ENCODE results near the gene OSBPL6.
"Not testable (repeated sequence)": the region's sequence is repeated elsewhere in the genome, so short reads cannot be mapped to it uniquely, and the experiment has no call there.

The OSBPL6 gene

GRCh38 chr2:178309541-178309940, 115.2 kb downstream of the OSBPL6 start:
- H3K27ac ChIP-seq (ENCODE audit: low read depth in 2 of 2, low read length in 2 of 2), result no peak overlapping the region
- no peak overlapping the region for H3K4me3 ChIP-seq (ENCODE audit: low read length in 2 of 2)
- H3K27me3 ChIP-seq (ENCODE audit: control insufficient read depth in 2 of 2, insufficient read depth in 2 of 2, low read length in 2 of 2), result no peaks in the 10 kb centered on the region
- no peaks in the 10 kb centered on the region for H3K4me1 ChIP-seq (ENCODE audit: control insufficient read depth in 2 of 2, insufficient read depth in 2 of 2, low read length in 2 of 2)
- no peaks in the 10 kb centered on the region for H3K36me3 ChIP-seq (ENCODE audit: control insufficient read depth in 2 of 2, insufficient read depth in 2 of 2, low read length in 2 of 2)
- no peak overlapping the region for H3K9ac ChIP-seq (ENCODE audit: low read depth in 1 of 2, low read length in 2 of 2)
- H3K9me3 ChIP-seq (ENCODE audit: control insufficient read depth in 2 of 2, low read length in 2 of 2), result no peaks in the 10 kb centered on the region

GRCh38 chr2:178315078-178315477, 120.8 kb downstream of the OSBPL6 start:
- Histone ChIP-seq H3K4me3 (ENCODE audit: low read length in 2 of 2) (no peak overlapping the region), H3K9ac (ENCODE audit: low read depth in 1 of 2, low read length in 2 of 2) (no peak overlapping the region), H3K36me3 (ENCODE audit: control insufficient read depth in 2 of 2, insufficient read depth in 2 of 2, low read length in 2 of 2) (no peaks in the 10 kb centered on the region), H3K9me3 (ENCODE audit: control insufficient read depth in 2 of 2, low read length in 2 of 2) (no peaks in the 10 kb centered on the region), H3K27me3 (ENCODE audit: control insufficient read depth in 2 of 2, insufficient read depth in 2 of 2, low read length in 2 of 2) (no peaks in the 10 kb centered on the region), H3K4me1 (ENCODE audit: control insufficient read depth in 2 of 2, insufficient read depth in 2 of 2, low read length in 2 of 2) (peaks cover 0 to 2% of the 10 kb centered on the region in 2 donors), H3K27ac (ENCODE audit: low read depth in 2 of 2, low read length in 2 of 2) (no peak overlapping the region)

GRCh38 chr2:178315488-178315948, 121.2 kb downstream of the OSBPL6 start:
- H3K9ac ChIP-seq (ENCODE audit: low read depth in 1 of 2, low read length in 2 of 2), result no peak overlapping the region
- no peaks in the 10 kb centered on the region for H3K27me3 ChIP-seq (ENCODE audit: control insufficient read depth in 2 of 2, insufficient read depth in 2 of 2, low read length in 2 of 2)
- peaks cover 0 to 2% of the 10 kb centered on the region in 2 donors for H3K4me1 ChIP-seq (ENCODE audit: control insufficient read depth in 2 of 2, insufficient read depth in 2 of 2, low read length in 2 of 2)
- H3K9me3 ChIP-seq (ENCODE audit: control insufficient read depth in 2 of 2, low read length in 2 of 2), result no peaks in the 10 kb centered on the region
- no peak overlapping the region for H3K4me3 ChIP-seq (ENCODE audit: low read length in 2 of 2)
- no peaks in the 10 kb centered on the region for H3K36me3 ChIP-seq (ENCODE audit: control insufficient read depth in 2 of 2, insufficient read depth in 2 of 2, low read length in 2 of 2)
- H3K27ac ChIP-seq (ENCODE audit: low read depth in 2 of 2, low read length in 2 of 2), result no peak overlapping the region

- Histone ChIP-seq H3K9me3 (ENCODE audit: control insufficient read depth in 2 of 2, low read length in 2 of 2) (no peaks in the 10 kb centered on the region), H3K4me1 (ENCODE audit: control insufficient read depth in 2 of 2, insufficient read depth in 2 of 2, low read length in 2 of 2) (peaks cover 0 to 2% of the 10 kb centered on the region in 2 donors), H3K27ac (ENCODE audit: low read depth in 2 of 2, low read length in 2 of 2) (no peak overlapping the region), H3K36me3 (ENCODE audit: control insufficient read depth in 2 of 2, insufficient read depth in 2 of 2, low read length in 2 of 2) (no peaks in the 10 kb centered on the region), H3K4me3 (ENCODE audit: low read length in 2 of 2) (no peak overlapping the region), H3K27me3 (ENCODE audit: control insufficient read depth in 2 of 2, insufficient read depth in 2 of 2, low read length in 2 of 2) (no peaks in the 10 kb centered on the region), H3K9ac (ENCODE audit: low read depth in 1 of 2, low read length in 2 of 2) (no peak overlapping the region)
These were observed 123.5 kb downstream of the OSBPL6 start for GRCh38 chr2:178317811-178318210.

- no peaks in the 10 kb centered on the region for H3K9me3 ChIP-seq (ENCODE audit: control insufficient read depth in 2 of 2, low read length in 2 of 2)
- no peaks in the 10 kb centered on the region for H3K27me3 ChIP-seq (ENCODE audit: control insufficient read depth in 2 of 2, insufficient read depth in 2 of 2, low read length in 2 of 2)
- no peak overlapping the region for H3K27ac ChIP-seq (ENCODE audit: low read depth in 2 of 2, low read length in 2 of 2)
- no peak overlapping the region for H3K9ac ChIP-seq (ENCODE audit: low read depth in 1 of 2, low read length in 2 of 2)
- no peaks in the 10 kb centered on the region for H3K36me3 ChIP-seq (ENCODE audit: control insufficient read depth in 2 of 2, insufficient read depth in 2 of 2, low read length in 2 of 2)
- H3K4me3 ChIP-seq (ENCODE audit: low read length in 2 of 2), result no peak overlapping the region
- H3K4me1 ChIP-seq (ENCODE audit: control insufficient read depth in 2 of 2, insufficient read depth in 2 of 2, low read length in 2 of 2), result peaks cover 0 to 2% of the 10 kb centered on the region in 2 donors
These were observed 125.8 kb downstream of the OSBPL6 start for GRCh38 chr2:178320011-178320585.

- Histone ChIP-seq H3K36me3 (ENCODE audit: control insufficient read depth in 2 of 2, insufficient read depth in 2 of 2, low read length in 2 of 2) (no peaks in the 10 kb centered on the region), H3K9ac (ENCODE audit: low read depth in 1 of 2, low read length in 2 of 2) (no peak overlapping the region), H3K4me3 (ENCODE audit: low read length in 2 of 2) (no peak overlapping the region), H3K27me3 (ENCODE audit: control insufficient read depth in 2 of 2, insufficient read depth in 2 of 2, low read length in 2 of 2) (no peaks in the 10 kb centered on the region), H3K9me3 (ENCODE audit: control insufficient read depth in 2 of 2, low read length in 2 of 2) (no peaks in the 10 kb centered on the region), H3K27ac (ENCODE audit: low read depth in 2 of 2, low read length in 2 of 2) (no peak overlapping the region), H3K4me1 (ENCODE audit: control insufficient read depth in 2 of 2, insufficient read depth in 2 of 2, low read length in 2 of 2) (peaks cover 0 to 2% of the 10 kb centered on the region in 2 donors)
These were observed 127.8 kb downstream of the OSBPL6 start for GRCh38 chr2:178322068-178322467.

- not testable (repeated sequence) for H3K4me3 ChIP-seq (ENCODE audit: low read length in 2 of 2); H3K9ac ChIP-seq (ENCODE audit: low read depth in 1 of 2, low read length in 2 of 2); H3K27ac ChIP-seq (ENCODE audit: low read depth in 2 of 2, low read length in 2 of 2)
These were observed 129.0 kb downstream of the OSBPL6 start for GRCh38 chr2:178323331-178323730.

GRCh38 chr2:178324077-178324476, 129.8 kb downstream of the OSBPL6 start:
- H3K9ac ChIP-seq (ENCODE audit: low read depth in 1 of 2, low read length in 2 of 2), result no peak overlapping the region
- H3K27ac ChIP-seq (ENCODE audit: low read depth in 2 of 2, low read length in 2 of 2), result no peak overlapping the region
- H3K4me1 ChIP-seq (ENCODE audit: control insufficient read depth in 2 of 2, insufficient read depth in 2 of 2, low read length in 2 of 2), result no peaks in the 10 kb centered on the region
- no peaks in the 10 kb centered on the region for H3K27me3 ChIP-seq (ENCODE audit: control insufficient read depth in 2 of 2, insufficient read depth in 2 of 2, low read length in 2 of 2)
- no peaks in the 10 kb centered on the region for H3K9me3 ChIP-seq (ENCODE audit: control insufficient read depth in 2 of 2, low read length in 2 of 2)
- H3K36me3 ChIP-seq (ENCODE audit: control insufficient read depth in 2 of 2, insufficient read depth in 2 of 2, low read length in 2 of 2), result no peaks in the 10 kb centered on the region
- no peak overlapping the region for H3K4me3 ChIP-seq (ENCODE audit: low read length in 2 of 2)

More at GRCh38 chr2:178323331-178323730, 129.0 kb downstream of the OSBPL6 start:
- H3K36me3 ChIP-seq (ENCODE audit: control insufficient read depth in 2 of 2, insufficient read depth in 2 of 2, low read length in 2 of 2); H3K4me1 ChIP-seq (ENCODE audit: control insufficient read depth in 2 of 2, insufficient read depth in 2 of 2, low read length in 2 of 2); H3K27me3 ChIP-seq (ENCODE audit: control insufficient read depth in 2 of 2, insufficient read depth in 2 of 2, low read length in 2 of 2); H3K9me3 ChIP-seq (ENCODE audit: control insufficient read depth in 2 of 2, low read length in 2 of 2): not testable (repeated sequence)

- no peaks in the 10 kb centered on the region for H3K36me3 ChIP-seq (ENCODE audit: control insufficient read depth in 2 of 2, insufficient read depth in 2 of 2, low read length in 2 of 2)
- H3K9me3 ChIP-seq (ENCODE audit: control insufficient read depth in 2 of 2, low read length in 2 of 2), result no peaks in the 10 kb centered on the region
- H3K27ac ChIP-seq (ENCODE audit: low read depth in 2 of 2, low read length in 2 of 2), result no peak overlapping the region
- H3K9ac ChIP-seq (ENCODE audit: low read depth in 1 of 2, low read length in 2 of 2), result no peak overlapping the region
- no peak overlapping the region for H3K4me3 ChIP-seq (ENCODE audit: low read length in 2 of 2)
- no peaks in the 10 kb centered on the region for H3K27me3 ChIP-seq (ENCODE audit: control insufficient read depth in 2 of 2, insufficient read depth in 2 of 2, low read length in 2 of 2)
- H3K4me1 ChIP-seq (ENCODE audit: control insufficient read depth in 2 of 2, insufficient read depth in 2 of 2, low read length in 2 of 2), result no peaks in the 10 kb centered on the region
These were observed 131.0 kb downstream of the OSBPL6 start for GRCh38 chr2:178325268-178325667.

- no peaks in the 10 kb centered on the region for H3K4me1 ChIP-seq (ENCODE audit: control insufficient read depth in 2 of 2, insufficient read depth in 2 of 2, low read length in 2 of 2)
- no peak overlapping the region for H3K4me3 ChIP-seq (ENCODE audit: low read length in 2 of 2)
- no peaks in the 10 kb centered on the region for H3K27me3 ChIP-seq (ENCODE audit: control insufficient read depth in 2 of 2, insufficient read depth in 2 of 2, low read length in 2 of 2)
- no peak overlapping the region for H3K27ac ChIP-seq (ENCODE audit: low read depth in 2 of 2, low read length in 2 of 2)
- H3K36me3 ChIP-seq (ENCODE audit: control insufficient read depth in 2 of 2, insufficient read depth in 2 of 2, low read length in 2 of 2), result no peaks in the 10 kb centered on the region
- no peak overlapping the region for H3K9ac ChIP-seq (ENCODE audit: low read depth in 1 of 2, low read length in 2 of 2)
- no peaks in the 10 kb centered on the region for H3K9me3 ChIP-seq (ENCODE audit: control insufficient read depth in 2 of 2, low read length in 2 of 2)
These were observed 133.2 kb downstream of the OSBPL6 start for GRCh38 chr2:178327516-178327915.

GRCh38 chr2:178328037-178328436, 133.7 kb downstream of the OSBPL6 start:
- no peak overlapping the region for H3K27ac ChIP-seq (ENCODE audit: low read depth in 2 of 2, low read length in 2 of 2)
- no peaks in the 10 kb centered on the region for H3K27me3 ChIP-seq (ENCODE audit: control insufficient read depth in 2 of 2, insufficient read depth in 2 of 2, low read length in 2 of 2)
- H3K36me3 ChIP-seq (ENCODE audit: control insufficient read depth in 2 of 2, insufficient read depth in 2 of 2, low read length in 2 of 2), result no peaks in the 10 kb centered on the region
- no peaks in the 10 kb centered on the region for H3K4me1 ChIP-seq (ENCODE audit: control insufficient read depth in 2 of 2, insufficient read depth in 2 of 2, low read length in 2 of 2)
- H3K4me3 ChIP-seq (ENCODE audit: low read length in 2 of 2), result no peak overlapping the region
- no peak overlapping the region for H3K9ac ChIP-seq (ENCODE audit: low read depth in 1 of 2, low read length in 2 of 2)
- H3K9me3 ChIP-seq (ENCODE audit: control insufficient read depth in 2 of 2, low read length in 2 of 2), result no peaks in the 10 kb centered on the region

All from mucosa of rectum (tissue), 2 donors.